C4-2B (cell line): Measurements from ENCODE around the gene ODR4.

Source experiments
- ZFX ChIP-seq: fragments of 450-650 bp; IDR thresholded peaks from 2 replicates; pipeline ENCODE4 v1.6.1; 2017
- TF ChIP-seq, protein P1 (sequence below): fragments of 450-650 bp; conservative IDR thresholded peaks from 2 replicates; pipeline ENCODE4 v1.5.1; 2017; ENCODE audit warnings: mild to moderate bottlenecking

DNA sequence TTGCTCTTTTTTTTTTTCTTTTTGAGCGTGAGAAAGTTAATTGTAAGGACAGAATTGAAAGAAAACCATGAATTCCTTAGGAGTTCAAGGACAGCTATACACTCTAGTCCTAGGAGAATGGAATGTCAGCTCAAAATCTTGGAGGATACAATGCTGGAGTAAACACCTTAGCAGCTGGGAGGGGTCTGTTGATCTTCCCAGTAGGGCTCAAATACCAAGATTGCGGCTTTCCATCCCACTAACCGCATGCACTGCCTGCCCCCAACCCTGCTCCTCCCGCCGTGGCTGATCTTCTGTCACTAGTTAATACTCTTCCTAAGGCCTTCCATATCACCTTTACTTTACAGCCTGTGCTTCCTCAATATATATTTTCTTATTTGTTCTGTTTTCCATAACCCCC lies 87.9 kb downstream of the ODR4 start:
- TF ChIP-seq, protein P1, sequence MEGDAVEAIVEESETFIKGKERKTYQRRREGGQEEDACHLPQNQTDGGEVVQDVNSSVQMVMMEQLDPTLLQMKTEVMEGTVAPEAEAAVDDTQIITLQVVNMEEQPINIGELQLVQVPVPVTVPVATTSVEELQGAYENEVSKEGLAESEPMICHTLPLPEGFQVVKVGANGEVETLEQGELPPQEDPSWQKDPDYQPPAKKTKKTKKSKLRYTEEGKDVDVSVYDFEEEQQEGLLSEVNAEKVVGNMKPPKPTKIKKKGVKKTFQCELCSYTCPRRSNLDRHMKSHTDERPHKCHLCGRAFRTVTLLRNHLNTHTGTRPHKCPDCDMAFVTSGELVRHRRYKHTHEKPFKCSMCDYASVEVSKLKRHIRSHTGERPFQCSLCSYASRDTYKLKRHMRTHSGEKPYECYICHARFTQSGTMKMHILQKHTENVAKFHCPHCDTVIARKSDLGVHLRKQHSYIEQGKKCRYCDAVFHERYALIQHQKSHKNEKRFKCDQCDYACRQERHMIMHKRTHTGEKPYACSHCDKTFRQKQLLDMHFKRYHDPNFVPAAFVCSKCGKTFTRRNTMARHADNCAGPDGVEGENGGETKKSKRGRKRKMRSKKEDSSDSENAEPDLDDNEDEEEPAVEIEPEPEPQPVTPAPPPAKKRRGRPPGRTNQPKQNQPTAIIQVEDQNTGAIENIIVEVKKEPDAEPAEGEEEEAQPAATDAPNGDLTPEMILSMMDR: no peak
- no peak for TF ChIP-seq ZFX
